ENCODE results near the gene POU2F1. TPM values are rescaled to one million over a fixed set of nuclear protein-coding genes. Genes with fewer than 3 reads are reported as not detected.

Gene POU2F1
- total RNA-seq, 4 donors from 2014 or later = 21.0 to 33.7 (median 21.8) TPM

DNA sequence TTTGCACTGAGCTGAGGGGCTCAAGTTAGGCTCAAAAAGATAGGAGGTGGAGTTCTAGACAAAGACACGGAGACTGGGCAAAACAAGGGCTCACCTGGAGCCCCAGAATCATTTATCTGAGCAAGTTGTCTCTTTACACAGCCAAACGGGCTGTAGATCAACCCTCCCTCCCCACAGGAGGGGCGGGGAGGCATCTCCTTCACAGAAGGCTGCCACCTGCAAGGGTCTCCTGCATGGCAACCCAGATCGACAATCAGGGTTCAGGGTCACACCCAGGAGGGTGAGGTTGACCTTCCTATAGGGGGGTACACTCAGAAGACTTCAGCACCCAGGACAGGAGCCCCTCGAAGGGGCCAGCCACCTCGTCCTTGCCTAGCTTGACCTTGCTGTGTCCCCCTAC is 213.6 kb downstream of the POU2F1 start:
- peaks cover 0 to 14% of the 10 kb centered on the region in 2 donors for H3K27me3 ChIP-seq
- H3K4me1 ChIP-seq = peaks cover 0 to 6% (median 3%) of the 10 kb centered on the region in 4 donors
- no peak for DNase-seq (ENCODE audit: low spot score in 2 of 2)
- WGBS, 2 donors = 92 to 93% methylated on average over 6 of the region's 6 CpGs
- H3K36me3 ChIP-seq = no peaks in the 10 kb centered on the region
- TF ChIP-seq POLR2A (IDR thresholded peaks at IDR 0.05) (no peak), EP300 (IDR thresholded peaks at IDR 0.05) (no peak)
- TF ChIP-seq, protein P1, sequence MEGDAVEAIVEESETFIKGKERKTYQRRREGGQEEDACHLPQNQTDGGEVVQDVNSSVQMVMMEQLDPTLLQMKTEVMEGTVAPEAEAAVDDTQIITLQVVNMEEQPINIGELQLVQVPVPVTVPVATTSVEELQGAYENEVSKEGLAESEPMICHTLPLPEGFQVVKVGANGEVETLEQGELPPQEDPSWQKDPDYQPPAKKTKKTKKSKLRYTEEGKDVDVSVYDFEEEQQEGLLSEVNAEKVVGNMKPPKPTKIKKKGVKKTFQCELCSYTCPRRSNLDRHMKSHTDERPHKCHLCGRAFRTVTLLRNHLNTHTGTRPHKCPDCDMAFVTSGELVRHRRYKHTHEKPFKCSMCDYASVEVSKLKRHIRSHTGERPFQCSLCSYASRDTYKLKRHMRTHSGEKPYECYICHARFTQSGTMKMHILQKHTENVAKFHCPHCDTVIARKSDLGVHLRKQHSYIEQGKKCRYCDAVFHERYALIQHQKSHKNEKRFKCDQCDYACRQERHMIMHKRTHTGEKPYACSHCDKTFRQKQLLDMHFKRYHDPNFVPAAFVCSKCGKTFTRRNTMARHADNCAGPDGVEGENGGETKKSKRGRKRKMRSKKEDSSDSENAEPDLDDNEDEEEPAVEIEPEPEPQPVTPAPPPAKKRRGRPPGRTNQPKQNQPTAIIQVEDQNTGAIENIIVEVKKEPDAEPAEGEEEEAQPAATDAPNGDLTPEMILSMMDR (IDR thresholded peaks at IDR 0.05) = no peak
- no peak overlapping the region for H3K4me3 ChIP-seq
- H3K9me3 ChIP-seq = peaks cover 0 to 6% (median 0%) of the 10 kb centered on the region in 4 donors
- no peak overlapping the region for H3K27ac ChIP-seq

DNA sequence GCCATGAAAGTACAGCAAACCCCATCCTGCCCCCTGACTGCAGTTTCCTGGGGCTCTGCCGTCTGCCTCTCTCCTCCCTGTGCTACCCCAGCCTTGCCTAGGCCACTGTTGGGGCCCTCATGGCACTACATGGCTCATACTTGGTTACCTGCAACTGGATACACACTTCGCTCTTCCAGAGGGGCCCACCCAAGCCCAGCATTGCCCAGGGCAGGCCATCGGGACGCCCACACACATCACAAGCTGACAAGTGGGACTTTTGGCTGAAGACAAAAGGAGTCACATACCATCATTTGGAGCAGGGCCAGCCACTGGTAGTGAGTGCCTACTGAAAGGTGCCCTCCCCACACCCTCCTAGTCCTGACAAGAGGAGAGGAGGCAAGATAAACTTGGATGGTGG is 214.8 kb downstream of the POU2F1 start:
- Histone ChIP-seq H3K9me3 (peaks cover 0 to 6% (median 0%) of the 10 kb centered on the region in 4 donors), H3K36me3 (no peaks in the 10 kb centered on the region), H3K4me1 (peaks cover 0 to 13% (median 5%) of the 10 kb centered on the region in 4 donors), H3K27me3 (peaks cover 0 to 15% of the 10 kb centered on the region in 2 donors), H3K4me3 (no peak overlapping the region), H3K27ac (no peak overlapping the region)
- no peak for DNase-seq (ENCODE audit: low spot score in 2 of 2)
- 79 to 94% methylated on average over 4 of the region's 4 CpGs for WGBS, 2 donors
- no peak for TF ChIP-seq POLR2A (IDR thresholded peaks at IDR 0.05)
- TF ChIP-seq, protein P1 (IDR thresholded peaks at IDR 0.05) = no peak
- no peak for TF ChIP-seq EP300 (IDR thresholded peaks at IDR 0.05)

DNA sequence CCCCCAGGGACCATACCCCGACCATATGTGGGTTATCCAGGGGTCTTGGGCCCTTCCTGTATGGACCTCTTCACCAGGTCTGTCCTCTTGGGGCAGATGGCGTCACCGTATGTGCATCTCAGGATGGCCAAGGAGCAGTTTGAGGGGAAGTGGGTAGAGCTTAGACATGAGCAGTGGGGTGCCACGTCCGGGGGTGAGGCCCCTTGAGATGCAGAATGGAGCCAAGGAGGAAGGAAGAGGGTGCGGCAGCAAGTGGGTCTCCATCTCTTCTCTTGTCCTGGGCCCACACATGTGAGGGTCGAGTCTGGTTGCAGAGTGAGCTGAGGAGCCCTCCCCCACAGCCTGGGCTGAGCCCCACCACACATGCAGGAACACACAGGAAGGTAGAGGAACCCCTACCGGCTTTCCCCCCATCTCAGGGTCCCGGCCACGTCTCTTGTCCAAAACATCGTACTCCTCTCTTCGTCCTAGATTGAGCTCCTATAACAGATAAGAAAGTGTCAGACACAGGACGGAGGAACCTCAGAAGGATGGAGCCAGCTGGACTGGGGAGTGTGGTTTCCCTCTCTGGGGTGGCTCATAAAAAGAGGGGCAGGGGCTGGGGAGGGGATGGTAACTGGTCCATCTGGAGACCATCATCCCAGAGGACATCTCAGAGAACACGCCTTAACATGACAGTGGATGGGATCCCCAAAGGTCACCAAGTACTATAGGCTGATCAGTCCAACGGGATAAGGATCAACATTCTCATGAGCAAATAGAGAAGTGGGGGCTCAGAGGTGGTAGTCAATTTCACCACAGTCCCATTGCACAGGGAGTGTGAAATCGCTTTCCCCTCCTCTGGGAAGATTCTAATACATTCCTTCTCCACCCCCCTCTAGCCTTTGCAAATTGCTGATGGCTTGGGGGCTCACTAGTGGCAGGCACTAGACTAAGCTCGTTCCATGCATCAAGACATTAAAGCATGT is 217.8 kb downstream of the POU2F1 start:
- no peak for TF ChIP-seq EP300 (IDR thresholded peaks at IDR 0.05)
- TF ChIP-seq, protein P1 (IDR thresholded peaks at IDR 0.05) = no peak
- no peak for TF ChIP-seq POLR2A (IDR thresholded peaks at IDR 0.05)
- H3K27ac ChIP-seq = no peak overlapping the region
- DNase-seq (ENCODE audit: low spot score in 2 of 2) = no peak
- WGBS, 2 donors = 79 to 85% methylated on average over 17 of the region's 17 CpGs
- H3K4me1 ChIP-seq = peaks cover 0 to 13% (median 5%) of the 10 kb centered on the region in 4 donors
- no peak overlapping the region for H3K4me3 ChIP-seq
- H3K9me3 ChIP-seq = peaks cover 0 to 6% (median 0%) of the 10 kb centered on the region in 4 donors
- H3K27me3 ChIP-seq = peaks cover 0 to 15% of the 10 kb centered on the region in 2 donors
- H3K36me3 ChIP-seq = no peaks in the 10 kb centered on the region

DNA sequence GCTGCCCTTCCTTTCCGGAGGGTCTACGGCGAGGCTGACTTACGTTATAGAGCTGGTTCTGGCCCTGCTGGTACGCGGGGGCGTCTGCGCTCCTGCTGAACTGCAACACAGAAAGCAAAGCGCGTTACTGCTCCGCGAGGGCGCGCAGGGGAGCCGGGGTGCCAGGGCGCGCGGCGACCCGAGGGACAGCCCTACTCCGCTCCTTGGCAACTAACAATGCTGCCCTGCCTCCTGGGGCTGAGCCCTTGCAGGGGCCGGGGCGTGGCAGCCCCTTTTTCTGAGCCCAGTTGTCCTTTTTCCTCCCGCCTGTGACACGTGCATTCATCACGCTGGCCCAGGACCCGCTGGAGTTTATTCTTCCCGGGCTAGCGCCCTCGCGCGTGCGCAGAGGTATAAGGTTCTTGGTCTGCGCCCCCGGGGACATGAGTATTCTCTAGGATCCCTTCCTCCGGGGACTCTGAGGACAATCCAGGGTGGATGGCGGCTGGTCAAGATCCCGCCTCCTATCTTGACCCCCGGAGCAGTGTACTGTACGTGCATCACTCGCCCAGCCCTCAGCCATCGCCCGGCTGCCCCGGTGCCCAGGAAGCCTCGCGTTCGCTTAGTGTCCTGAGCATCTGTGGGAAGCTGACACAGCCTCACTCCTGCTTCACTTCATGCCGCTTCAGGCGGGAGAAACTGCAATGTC is 218.8 kb downstream of the POU2F1 start:
- no peak for DNase-seq (ENCODE audit: low spot score in 2 of 2)
- peaks cover 0 to 13% (median 5%) of the 10 kb centered on the region in 4 donors for H3K4me1 ChIP-seq
- 4 to 11% methylated on average over 46 to 49 of the region's 49 CpGs for WGBS, 2 donors
- H3K27me3 ChIP-seq = peaks cover 0 to 15% of the 10 kb centered on the region in 2 donors
- no peak overlapping the region for H3K27ac ChIP-seq
- H3K36me3 ChIP-seq = no peaks in the 10 kb centered on the region
- TF ChIP-seq EP300 (IDR thresholded peaks at IDR 0.05) (no peak), POLR2A (IDR thresholded peaks at IDR 0.05) (no peak)
- H3K9me3 ChIP-seq = peaks cover 0 to 6% (median 0%) of the 10 kb centered on the region in 4 donors
- peak overlapping the region in 3 of 4 donors; percentile 30 to 44 (median 32) for H3K4me3 ChIP-seq

DNA sequence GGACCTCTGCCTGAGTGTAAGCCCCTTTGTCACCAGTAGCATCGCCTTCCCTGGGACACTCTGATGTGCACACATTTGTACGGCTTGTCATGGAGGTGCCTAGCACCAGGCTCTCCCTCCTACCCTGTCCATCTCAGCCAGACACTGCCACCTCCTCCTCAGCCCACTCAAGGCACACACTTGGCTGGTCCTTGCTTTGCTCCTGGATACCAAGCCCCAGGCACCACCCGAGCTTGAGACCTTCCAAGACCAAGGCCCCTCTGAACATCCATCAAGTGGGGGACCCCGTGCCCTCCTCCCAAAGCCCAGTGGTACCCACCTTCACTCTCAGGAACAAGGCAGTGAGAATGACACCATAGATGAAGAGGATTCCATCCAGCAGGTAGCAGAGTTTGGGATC is 219.7 kb downstream of the POU2F1 start:
- H3K4me1 ChIP-seq = peaks cover 0 to 13% (median 5%) of the 10 kb centered on the region in 4 donors
- H3K27me3 ChIP-seq = peaks cover 0 to 15% of the 10 kb centered on the region in 2 donors
- no peaks in the 10 kb centered on the region for H3K36me3 ChIP-seq
- no peak overlapping the region for H3K27ac ChIP-seq
- 100% methylated on average over 4 of the region's 4 CpGs for WGBS, 2 donors
- no peak for DNase-seq (ENCODE audit: low spot score in 2 of 2)
- TF ChIP-seq POLR2A (IDR thresholded peaks at IDR 0.05) (no peak), EP300 (IDR thresholded peaks at IDR 0.05) (no peak)
- TF ChIP-seq, protein P1 (IDR thresholded peaks at IDR 0.05) = no peak
- peaks cover 0 to 5% (median 0%) of the 10 kb centered on the region in 4 donors for H3K9me3 ChIP-seq
- no peak overlapping the region for H3K4me3 ChIP-seq

All from tibial nerve (tissue), 4 donors.